HCT116 (cell line): ENCODE results near the gene JUN. TPM values are rescaled to one million over a fixed set of nuclear protein-coding genes. Genes with fewer than 3 reads are reported as not detected.

ENCODE experiments used
- ATAC-seq: fragments of 200-7000 bp; cut with Tn5 transposase; 2 replicates; pipeline ENCODE4 v1.9.1; 2020; ENCODE audit warnings: mild to moderate bottlenecking, moderate library complexity
- BruUV-seq: library from RNA; stranded (reverse); fragments of 400-500 nt; replicated peaks from 2 replicates; lab custom pipeline; 2021; lab: Mats Ljungman, UMichigan
- CTCF ChIA-PET: fragments of 300-600 bp; sonication (Branson Sonifier 250); formaldehyde crosslinking; loops from one replicate; lab custom pipeline; 2021; ENCODE audit warnings: antibody characterized with exemption; lab: Charles Lee
- POLR2A ChIA-PET: fragments of 300-600, 350-600 bp; sonication (Branson Sonifier 250); formaldehyde crosslinking; loops from one replicate; lab custom pipeline; 2021; ENCODE audit warnings: antibody characterized with exemption; lab: Charles Lee
- RAD21 ChIA-PET, 2 experiments: fragments of 300-600 bp; sonication (Branson Sonifier 250); formaldehyde crosslinking; loops; one replicate each; lab custom pipeline; 2023; ENCODE audit warnings: low total read pairs in 2 of 2; ENCODE audit not compliant: uncharacterized antibody in 2 of 2, unreplicated experiment in 2 of 2, low non-redundant PET in 1 of 2; lab: Charles Lee
- DNase-seq: peaks from one replicate; pipeline ENCODE4 v3.0.0-alpha.2; 2010; ENCODE audit warnings: low read depth, low spot score
- H2AFZ ChIP-seq: fragments of 200-600 bp; shearing (Covaris generic), sonication (generic); 2 replicates; pipeline ENCODE4 v1.6.1; 2017; ENCODE audit warnings: low read depth, mixed run types, mixed read lengths, antibody characterized with exemption, low read length; ENCODE audit not compliant: poor library complexity, severe bottlenecking
- H3K27ac ChIP-seq: 2 replicates; pipeline ENCODE4 v1.5.1; 2012; ENCODE audit warnings: low read depth, low read length
- H3K27me3 ChIP-seq: fragments of 200-600 bp; sonication (generic); 2 replicates; pipeline ENCODE4 v1.6.1; 2016; ENCODE audit warnings: mixed run types, low read length, mixed read lengths; ENCODE audit not compliant: insufficient read depth
- H3K36me3 ChIP-seq, 2 experiments: fragments of 200-500 bp in 1 of 2; fragments of 200-600 bp in 1 of 2; sonication (Bioruptor generic) in 1 of 2; sonication (generic) in 1 of 2; 2 replicates each; pipeline versions ENCODE4 v1.5.1 to v1.6.1; 2014 to 2016; ENCODE audit warnings: low read length in 2 of 2, inconsistent platforms in 1 of 2, mixed read lengths in 1 of 2, mixed run types in 1 of 2; ENCODE audit not compliant: insufficient read depth in 2 of 2, control insufficient read depth in 1 of 2
- H3K4me1 ChIP-seq, 2 experiments: fragments of 200-600 bp in 1 of 2; sonication (generic) in 1 of 2; 2 replicates each; pipeline versions ENCODE4 v1.5.1 to v1.6.1; 2012 to 2017; ENCODE audit warnings: low read length in 2 of 2, inconsistent platforms in 1 of 2, mild to moderate bottlenecking in 1 of 2, mixed read lengths in 1 of 2, mixed run types in 1 of 2, moderate library complexity in 1 of 2; ENCODE audit not compliant: insufficient read depth in 2 of 2, control insufficient read depth in 1 of 2
- H3K4me2 ChIP-seq: fragments of 200-600 bp; sonication (generic); 2 replicates; pipeline ENCODE4 v1.6.1; 2017; ENCODE audit warnings: mixed run types, low read length, mixed read lengths
- H3K4me3 ChIP-seq, 2 experiments: fragments of 200-600 bp in 1 of 2; sonication (generic) in 1 of 2; replicated peaks in 1 of 2; 2 replicates each; pipeline ENCODE4 v1.5.1; 2011 to 2016; ENCODE audit warnings: low read length in 2 of 2, control low read depth in 1 of 2, low read depth in 1 of 2, mild to moderate bottlenecking in 1 of 2, mixed read lengths in 1 of 2, mixed run types in 1 of 2
- H3K79me2 ChIP-seq: fragments of 200-600 bp; sonication (generic); 2 replicates; pipeline ENCODE4 v1.6.1; 2017; ENCODE audit warnings: mild to moderate bottlenecking, mixed run types, low read length, moderate library complexity, mixed read lengths; ENCODE audit not compliant: insufficient read depth
- H3K9ac ChIP-seq: fragments of 200-600 bp; sonication (generic); 2 replicates; pipeline ENCODE4 v1.6.1; 2016; ENCODE audit warnings: low read length, mixed read lengths
- H3K9me2 ChIP-seq: fragments of 200-600 bp; sonication (generic), shearing (Covaris generic); 2 replicates; pipeline ENCODE4 v1.6.1; 2017; ENCODE audit warnings: mixed run types, mild to moderate bottlenecking, moderate library complexity; ENCODE audit not compliant: insufficient read depth
- H3K9me3 ChIP-seq, 2 experiments: fragments of 200-500 bp in 1 of 2; fragments of 200-600 bp in 1 of 2; sonication (Bioruptor generic) in 1 of 2; sonication (generic) in 1 of 2; 2 replicates each; pipeline ENCODE4 v1.6.1; 2014 to 2017; ENCODE audit warnings: low read length in 2 of 2, mixed read lengths in 2 of 2, inconsistent platforms in 1 of 2, low read depth in 1 of 2, mild to moderate bottlenecking in 1 of 2, mixed run types in 1 of 2, moderate library complexity in 1 of 2; ENCODE audit not compliant: control insufficient read depth in 1 of 2, insufficient read depth in 1 of 2
- H4K20me1 ChIP-seq: fragments of 200-600 bp; sonication (generic), shearing (Covaris generic); 2 replicates; pipeline ENCODE4 v1.6.1; 2017; ENCODE audit warnings: mixed run types, mild to moderate bottlenecking, moderate library complexity; ENCODE audit not compliant: insufficient read depth
- CEBPB ChIP-seq: IDR thresholded peaks from 2 replicates; pipeline ENCODE4 v1.6.1; 2012; ENCODE audit warnings: low read depth
- EGR1 ChIP-seq: IDR thresholded peaks from 2 replicates; pipeline ENCODE4 v1.6.1; 2012; ENCODE audit warnings: low read depth
- JUND ChIP-seq: IDR thresholded peaks from 2 replicates; pipeline ENCODE4 v1.6.1; 2012
- POLR2A ChIP-seq: IDR thresholded peaks from 2 replicates; pipeline ENCODE4 v1.7.0; 2011; ENCODE audit warnings: borderline replicate concordance; ENCODE audit not compliant: insufficient read depth, insufficient read length; ENCODE audit errors: extremely low read depth
- POLR2AphosphoS5 ChIP-seq: IDR thresholded peaks from 2 replicates; pipeline ENCODE4 v1.6.1; 2011; ENCODE audit warnings: mild to moderate bottlenecking, low read depth, low read length, moderate library complexity
- SRF ChIP-seq: IDR thresholded peaks from 2 replicates; pipeline ENCODE4 v1.6.1; 2012; ENCODE audit warnings: low read depth
- YY1 ChIP-seq: IDR thresholded peaks from 2 replicates; pipeline ENCODE4 v1.6.1; 2011; ENCODE audit warnings: low read length, low read depth, moderate library complexity, mild to moderate bottlenecking; ENCODE audit not compliant: insufficient replicate concordance; ENCODE audit errors: extremely low read depth
- ZFX ChIP-seq: fragments of 450-650 bp; IDR thresholded peaks from 2 replicates; pipeline ENCODE4 v1.6.1; 2017
- ZNF274 ChIP-seq: fragments of 200-500 bp; sonication (Bioruptor generic); IDR thresholded peaks from 2 replicates; pipeline ENCODE4 v1.6.1; 2014; ENCODE audit warnings: mild to moderate bottlenecking, low read depth, low read length, inconsistent platforms
- intact Hi-C: fragments of 100-400 bp; cut with micrococcal nuclease; formaldehyde crosslinking; loops from 2 replicates; pipeline ENCODE4 v1.10.0; 2022
- total RNA-seq: library from RNA; stranded (reverse); gene quantifications from one replicate; pipeline ENCODE4 v1.2.1, GENCODE V29; 2021; ENCODE audit not compliant: unreplicated experiment

JUN gene
- total RNA-seq, 1 experiment from 2014 or later = 18.7 TPM

- no peak for DNase-seq
- Histone ChIP-seq H3K27me3 (no peaks in the 10 kb centered on the region), H3K9ac (no peak overlapping the region), H3K4me1 (peaks cover 8 to 30% of the 10 kb centered on the region in 2 experiments; a peak in 3 of 4 replicates), H3K4me2 (no peak overlapping the region), H3K9me3 (no peaks in the 10 kb centered on the region), H3K36me3 (no peaks in the 10 kb centered on the region), H3K4me3 (no peak overlapping the region), H2AFZ (no peak overlapping the region), H3K27ac (no peak overlapping the region), H3K9me2 (no peaks in the 10 kb centered on the region), H3K79me2 (peaks cover 15% of the 10 kb centered on the region), H4K20me1 (no peaks in the 10 kb centered on the region)
- ChIA-PET CTCF (interaction anchor here (1.3 kb wide), 1 partner anchor 265 kb away, joined by 3 read pairs; no protein-coding TSS in a partner anchor), RAD21 (no interaction called here), POLR2A (interaction anchor here (0.5 to 1.5 kb wide), 3 partner anchors 57 to 603 kb away, joined by 3 to 4 read pairs (median 3); partner anchors contain the start of gene FGGY)
- BruUV-seq = no TSS peak
- intact Hi-C loops = loop anchor here (10.0 kb wide), 1 partner anchor 654 kb away; no protein-coding TSS in a partner anchor
- TF ChIP-seq POLR2A = no peak
- TF ChIP-seq YY1 = no peak
- 0 out of 2 replicates have a peak, but pooled peaks have one; percentile 44 for TF ChIP-seq POLR2AphosphoS5
- no peak for TF ChIP-seq ZFX
- TF ChIP-seq CEBPB = no peak
- TF ChIP-seq SRF = no peak
- no peak for TF ChIP-seq ZNF274
- no peak for ATAC-seq
These were observed 2.9 kb downstream of the JUN start for GRCh38 chr1:58780836-58781452.

- H2AFZ ChIP-seq = no peak overlapping the region
- no peaks in the 10 kb centered on the region for H4K20me1 ChIP-seq
- ChIA-PET CTCF (interaction anchor here (1.3 kb wide), 1 partner anchor 264 kb away, joined by 3 read pairs; no protein-coding TSS in a partner anchor), RAD21 (no interaction called here)
- no peaks in the 10 kb centered on the region for H3K9me3 ChIP-seq
- peaks cover 15% of the 10 kb centered on the region for H3K79me2 ChIP-seq
- no peak overlapping the region for H3K4me2 ChIP-seq
- no peaks in the 10 kb centered on the region for H3K36me3 ChIP-seq
- BruUV-seq = no TSS peak
- H3K4me1 ChIP-seq = peaks cover 3 to 25% of the 10 kb centered on the region in 2 experiments; a peak in 3 of 4 replicates
- no peaks in the 10 kb centered on the region for H3K9me2 ChIP-seq
- no peak overlapping the region for H3K27ac ChIP-seq
- TF ChIP-seq EGR1 (no peak), JUND (no peak), YY1 (no peak), POLR2A (peak; percentile 3), POLR2AphosphoS5 (no peak)
- TF ChIP-seq, all 23 proteins: peak for 1
- H3K27me3 ChIP-seq = no peaks in the 10 kb centered on the region
- no peak overlapping the region for H3K9ac ChIP-seq
- DNase-seq (no peak), ATAC-seq (no peak)
- H3K4me3 ChIP-seq = no peak overlapping the region
- intact Hi-C loops = loop anchor here (10.0 kb wide), 1 partner anchor 654 kb away; no protein-coding TSS in a partner anchor
- POLR2A ChIA-PET = interaction anchor here (0.5 to 1.5 kb wide), 2 partner anchors 58 to 604 kb away, joined by 3 to 4 read pairs; no protein-coding TSS in a partner anchor
These were observed 3.4 kb downstream of the JUN start for GRCh38 chr1:58780411-58780810.
